GM12865 (cell line): ENCODE measurements around the gene MARCKSL1.
"Not testable (repeated sequence)": the region's sequence is repeated elsewhere in the genome, so short reads cannot be mapped to it uniquely, and the experiment has no call there.

ENCODE experiments used
- DNase-seq: peaks from one replicate; pipeline ENCODE4 v3.0.0; 2010; ENCODE audit warnings: low read depth
- H3K4me3 ChIP-seq: 2 replicates; pipeline ENCODE4 v1.5.1; 2011; ENCODE audit warnings: mild to moderate bottlenecking, low read depth, low read length, control low read depth
- TF ChIP-seq, protein P1 (sequence below): IDR thresholded peaks from 2 replicates; pipeline ENCODE4 v1.5.1; 2011; ENCODE audit warnings: low read length, control low read depth, low read depth, inconsistent platforms; ENCODE audit not compliant: insufficient read depth; ENCODE audit errors: missing control alignments

The MARCKSL1 gene

DNA sequence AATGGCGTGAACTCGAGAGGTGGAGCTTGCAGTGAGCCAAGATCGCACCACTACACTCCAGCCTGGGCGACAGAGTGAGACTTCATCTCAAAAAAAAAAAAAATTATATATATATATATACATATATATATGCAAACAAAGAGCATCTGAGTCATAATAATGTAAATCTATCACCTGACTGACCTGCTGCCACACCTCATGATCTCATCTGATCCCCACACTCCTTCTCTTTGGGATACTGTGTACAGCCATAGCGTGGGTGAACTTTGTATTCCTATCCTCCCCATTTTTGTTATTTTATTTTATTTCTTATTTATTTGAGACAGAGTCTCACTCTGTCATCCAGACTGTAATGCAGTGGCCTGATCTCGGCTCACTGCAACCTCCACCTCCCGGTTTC lies 46.8 kb downstream of the MARCKSL1 start:
- TF ChIP-seq, protein P1, sequence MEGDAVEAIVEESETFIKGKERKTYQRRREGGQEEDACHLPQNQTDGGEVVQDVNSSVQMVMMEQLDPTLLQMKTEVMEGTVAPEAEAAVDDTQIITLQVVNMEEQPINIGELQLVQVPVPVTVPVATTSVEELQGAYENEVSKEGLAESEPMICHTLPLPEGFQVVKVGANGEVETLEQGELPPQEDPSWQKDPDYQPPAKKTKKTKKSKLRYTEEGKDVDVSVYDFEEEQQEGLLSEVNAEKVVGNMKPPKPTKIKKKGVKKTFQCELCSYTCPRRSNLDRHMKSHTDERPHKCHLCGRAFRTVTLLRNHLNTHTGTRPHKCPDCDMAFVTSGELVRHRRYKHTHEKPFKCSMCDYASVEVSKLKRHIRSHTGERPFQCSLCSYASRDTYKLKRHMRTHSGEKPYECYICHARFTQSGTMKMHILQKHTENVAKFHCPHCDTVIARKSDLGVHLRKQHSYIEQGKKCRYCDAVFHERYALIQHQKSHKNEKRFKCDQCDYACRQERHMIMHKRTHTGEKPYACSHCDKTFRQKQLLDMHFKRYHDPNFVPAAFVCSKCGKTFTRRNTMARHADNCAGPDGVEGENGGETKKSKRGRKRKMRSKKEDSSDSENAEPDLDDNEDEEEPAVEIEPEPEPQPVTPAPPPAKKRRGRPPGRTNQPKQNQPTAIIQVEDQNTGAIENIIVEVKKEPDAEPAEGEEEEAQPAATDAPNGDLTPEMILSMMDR, result no peak
- DNase-seq, result no peak
- no peak overlapping the region for H3K4me3 ChIP-seq

DNA sequence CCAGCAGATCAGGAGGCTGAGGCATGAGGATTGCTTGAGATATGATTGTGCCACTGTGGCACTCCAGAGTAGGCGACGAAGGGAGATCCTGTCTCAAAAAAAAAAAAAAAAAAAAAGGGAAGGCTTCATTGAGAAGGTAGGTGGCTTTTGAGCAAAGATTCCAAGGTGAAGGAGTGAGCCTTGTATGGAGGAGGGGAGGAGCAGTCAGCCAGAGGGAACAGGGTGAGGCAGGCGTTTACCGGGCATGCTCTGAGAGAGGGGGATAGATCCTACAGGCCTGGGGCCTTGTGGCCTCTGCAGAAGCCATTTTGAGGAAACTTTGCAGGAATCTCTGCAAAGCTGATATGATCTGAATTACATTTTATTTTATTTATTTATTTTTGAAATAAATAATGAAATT lies 49.3 kb downstream of the MARCKSL1 start:
- H3K4me3 ChIP-seq, result no peak overlapping the region
- TF ChIP-seq, protein P1, result no peak
- no peak for DNase-seq

- H3K4me3 ChIP-seq, result no peak overlapping the region
- TF ChIP-seq, protein P1, result no peak
- DNase-seq, result no peak
Measured at GRCh38 chr1:32285658-32286057, 50.4 kb downstream of the MARCKSL1 start.

- not testable (repeated sequence) for H3K4me3 ChIP-seq, DNase-seq
Measured at GRCh38 chr1:32284777-32285176, 51.3 kb downstream of the MARCKSL1 start.
